Astrocyte (in vitro differentiated cells and primary cell): ENCODE data around the gene COG4. TPM values are rescaled to one million over a fixed set of nuclear protein-coding genes. Genes with fewer than 3 reads are reported as not detected.
"Not testable (repeated sequence)": the region's sequence is repeated elsewhere in the genome, so short reads cannot be mapped to it uniquely, and the experiment has no call there.

ENCODE experiments used
- DNase-seq: peaks from one replicate; pipeline ENCODE4 v3.0.0-alpha.2; 2010; ENCODE audit warnings: low read depth
- FAIRE-seq: peaks from 2 replicates; lab custom pipeline; 2011; peaks lifted over from hg19 to GRCh38; lab: Jason Lieb, UNC
- H2AFZ ChIP-seq: 2 replicates; pipeline ENCODE4 v1.6.0; 2012; ENCODE audit warnings: low read depth, low read length, inconsistent platforms
- H3K27ac ChIP-seq: 2 replicates; pipeline ENCODE4 v1.5.1; 2011; ENCODE audit warnings: low read depth, low read length, inconsistent platforms
- H3K27me3 ChIP-seq: 2 replicates; pipeline ENCODE4 v1.6.0; 2011; ENCODE audit warnings: low read length, inconsistent platforms; ENCODE audit not compliant: insufficient read depth
- H3K36me3 ChIP-seq: 2 replicates; pipeline ENCODE4 v1.5.1; 2011; ENCODE audit warnings: low read length, inconsistent platforms; ENCODE audit not compliant: insufficient read depth
- H3K4me1 ChIP-seq: 2 replicates; pipeline ENCODE4 v1.5.1; 2011; ENCODE audit warnings: low read length, inconsistent platforms; ENCODE audit not compliant: insufficient read depth
- H3K4me2 ChIP-seq: 2 replicates; pipeline ENCODE4 v1.6.0; 2012; ENCODE audit warnings: low read length, inconsistent platforms
- H3K4me3 ChIP-seq: 2 replicates; pipeline ENCODE4 v1.5.1; 2011; ENCODE audit warnings: low read depth, mild to moderate bottlenecking, low read length, inconsistent platforms; ENCODE audit not compliant: insufficient read depth
- H3K79me2 ChIP-seq: 2 replicates; pipeline ENCODE4 v1.6.0; 2012; ENCODE audit warnings: mild to moderate bottlenecking, low read length, inconsistent platforms; ENCODE audit not compliant: insufficient read depth
- H3K9ac ChIP-seq: 2 replicates; pipeline ENCODE4 v1.6.0; 2012; ENCODE audit warnings: mild to moderate bottlenecking, low read length, inconsistent platforms
- H3K9me3 ChIP-seq: 2 replicates; pipeline ENCODE4 v1.5.1; 2012; ENCODE audit warnings: low read depth, mild to moderate bottlenecking, low read length, inconsistent platforms; ENCODE audit not compliant: insufficient read depth
- H4K20me1 ChIP-seq: 2 replicates; pipeline ENCODE4 v1.6.0; 2012; ENCODE audit warnings: low read length, inconsistent platforms; ENCODE audit not compliant: insufficient read depth
- H3K27ac Mint-ChIP-seq: one replicate; pipeline ENCODE4 v1.8.0; 2021; ENCODE audit warnings: mild to moderate bottlenecking, mixed read lengths; ENCODE audit not compliant: unreplicated experiment
- H3K27me3 Mint-ChIP-seq: one replicate; pipeline ENCODE4 v1.8.0; 2021; ENCODE audit warnings: low read depth, mixed read lengths; ENCODE audit not compliant: unreplicated experiment
- H3K36me3 Mint-ChIP-seq: one replicate; pipeline ENCODE4 v1.8.0; 2021; ENCODE audit warnings: low read depth, mixed read lengths; ENCODE audit not compliant: unreplicated experiment
- H3K4me1 Mint-ChIP-seq: one replicate; pipeline ENCODE4 v1.8.0; 2021; ENCODE audit warnings: low read depth, mixed read lengths; ENCODE audit not compliant: unreplicated experiment
- H3K4me3 Mint-ChIP-seq: one replicate; pipeline ENCODE4 v1.8.0; 2021; ENCODE audit warnings: mild to moderate bottlenecking, moderate library complexity, mixed read lengths; ENCODE audit not compliant: unreplicated experiment
- H3K9me3 Mint-ChIP-seq: one replicate; pipeline ENCODE4 v1.8.0; 2021; ENCODE audit warnings: mild to moderate bottlenecking, mixed read lengths; ENCODE audit not compliant: unreplicated experiment
- EZH2 ChIP-seq: IDR thresholded peaks from 2 replicates; pipeline ENCODE4 v1.6.1; 2012; ENCODE audit warnings: mild to moderate bottlenecking, low read length, inconsistent platforms; ENCODE audit not compliant: insufficient read depth
- total RNA-seq: library from RNA; stranded (reverse); gene quantifications from 2 replicates; pipeline ENCODE4 v1.2.1, GENCODE V29; 2021
- TF ChIP-seq, protein P1 (sequence below): IDR thresholded peaks from 2 replicates; pipeline ENCODE4 v1.5.1; 2011; ENCODE audit warnings: low read depth, mild to moderate bottlenecking, inconsistent platforms, low read length, moderate library complexity; ENCODE audit not compliant: insufficient read depth

The COG4 gene
- total RNA-seq, 1 donor from 2014 or later: 42.6 TPM

- Histone ChIP-seq H3K9ac (peak overlapping the region; percentile 98), H3K27ac (peak overlapping the region; percentile 90), H3K4me1 (peaks cover 29% of the 10 kb centered on the region), H3K36me3 (peaks cover 18% of the 10 kb centered on the region), H3K79me2 (peaks cover 82% of the 10 kb centered on the region), H4K20me1 (peaks cover 41% of the 10 kb centered on the region), H3K4me3 (peak overlapping the region; percentile 92), H3K4me2 (peak overlapping the region; percentile 95)
- H3K9me3 ChIP-seq, DNase-seq, H3K27me3 Mint-ChIP-seq, H3K36me3 Mint-ChIP-seq, FAIRE-seq, H3K27me3 ChIP-seq, H2AFZ ChIP-seq, H3K9me3 Mint-ChIP-seq: not testable (repeated sequence)
- Mint-ChIP-seq H3K4me3 (peak overlapping the region; percentile 99), H3K4me1 (peaks cover 34% of the 10 kb centered on the region), H3K27ac (peak overlapping the region; percentile 99)
These were observed 1.1 kb upstream of the COG4 start for GRCh38 chr16:70524399-70524825.

GRCh38 chr16:70523743-70524398 is 517 bp upstream of the COG4 start, which contains the start of gene SF3B3:
SF3B3 (plus strand) TSS chr16:70523816; CDS start chr16:70526657, 2,841 bp downstream.
- Mint-ChIP-seq H3K27me3 (no peaks in the 10 kb centered on the region), H3K4me3 (peak within 1 kb of the TSS; percentile 99), H3K4me1 (peaks cover 30% of the 10 kb centered on the region), H3K27ac (peak within 1 kb of the TSS; percentile 99), H3K36me3 (peaks cover 5% of the 10 kb centered on the region), H3K9me3 (no peaks in the 10 kb centered on the region)
- FAIRE-seq: no peak
- H3K4me2 ChIP-seq: peak within 1 kb of the TSS; percentile 95
- peak within 1 kb of the TSS; percentile 98 for H3K9ac ChIP-seq
- TF ChIP-seq EZH2: no peak
- TF ChIP-seq, protein P1, sequence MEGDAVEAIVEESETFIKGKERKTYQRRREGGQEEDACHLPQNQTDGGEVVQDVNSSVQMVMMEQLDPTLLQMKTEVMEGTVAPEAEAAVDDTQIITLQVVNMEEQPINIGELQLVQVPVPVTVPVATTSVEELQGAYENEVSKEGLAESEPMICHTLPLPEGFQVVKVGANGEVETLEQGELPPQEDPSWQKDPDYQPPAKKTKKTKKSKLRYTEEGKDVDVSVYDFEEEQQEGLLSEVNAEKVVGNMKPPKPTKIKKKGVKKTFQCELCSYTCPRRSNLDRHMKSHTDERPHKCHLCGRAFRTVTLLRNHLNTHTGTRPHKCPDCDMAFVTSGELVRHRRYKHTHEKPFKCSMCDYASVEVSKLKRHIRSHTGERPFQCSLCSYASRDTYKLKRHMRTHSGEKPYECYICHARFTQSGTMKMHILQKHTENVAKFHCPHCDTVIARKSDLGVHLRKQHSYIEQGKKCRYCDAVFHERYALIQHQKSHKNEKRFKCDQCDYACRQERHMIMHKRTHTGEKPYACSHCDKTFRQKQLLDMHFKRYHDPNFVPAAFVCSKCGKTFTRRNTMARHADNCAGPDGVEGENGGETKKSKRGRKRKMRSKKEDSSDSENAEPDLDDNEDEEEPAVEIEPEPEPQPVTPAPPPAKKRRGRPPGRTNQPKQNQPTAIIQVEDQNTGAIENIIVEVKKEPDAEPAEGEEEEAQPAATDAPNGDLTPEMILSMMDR: no peak
- peak within 1 kb of the TSS; percentile 90 for H2AFZ ChIP-seq
- peaks cover 77% of the 10 kb centered on the region for H3K79me2 ChIP-seq
- peaks cover 15% of the 10 kb centered on the region for H3K36me3 ChIP-seq
- peak within 1 kb of the TSS; percentile 92 for H3K4me3 ChIP-seq
- no peaks in the 10 kb centered on the region for H3K9me3 ChIP-seq
- no peak for DNase-seq
- peaks cover 27% of the 10 kb centered on the region for H3K4me1 ChIP-seq
- H3K27me3 ChIP-seq: no peaks in the 10 kb centered on the region
- H3K27ac ChIP-seq: peak within 1 kb of the TSS; percentile 90
- peaks cover 36% of the 10 kb centered on the region for H4K20me1 ChIP-seq

GRCh38 chr16:70522216-70523075 is 908 bp downstream of the COG4 start:
- H3K9me3 Mint-ChIP-seq: no peaks in the 10 kb centered on the region
- Histone ChIP-seq H3K27ac (peak overlapping the region; percentile 90), H3K4me1 (peaks cover 22% of the 10 kb centered on the region), H3K4me2 (peak overlapping the region; percentile 95), H3K79me2 (peaks cover 62% of the 10 kb centered on the region), H3K9ac (peak overlapping the region; percentile 98), H4K20me1 (peaks cover 22% of the 10 kb centered on the region), H3K4me3 (peak overlapping the region; percentile 92), H2AFZ (peak overlapping the region; percentile 90), H3K27me3 (no peaks in the 10 kb centered on the region), H3K36me3 (peaks cover 17% of the 10 kb centered on the region), H3K9me3 (no peaks in the 10 kb centered on the region)
- no peaks in the 10 kb centered on the region for H3K27me3 Mint-ChIP-seq
- peaks cover 26% of the 10 kb centered on the region for H3K4me1 Mint-ChIP-seq
- FAIRE-seq (no peak), DNase-seq (no peak)
- H3K4me3 Mint-ChIP-seq: peak overlapping the region; percentile 99
- peak overlapping the region; percentile 99 for H3K27ac Mint-ChIP-seq
- peaks cover 5% of the 10 kb centered on the region for H3K36me3 Mint-ChIP-seq
- no peak for TF ChIP-seq EZH2
- TF ChIP-seq, protein P1: no peak
